Thymus (tissue), 11 donors: ENCODE results near the gene BTRC. TPM values are rescaled to one million over a fixed set of nuclear protein-coding genes. Genes with fewer than 3 reads are reported as not detected.

Experiments
- DNase-seq, 9 donors: peaks; one replicate each; pipeline ENCODE4 v3.0.0-alpha.2; 2013; ENCODE audit warnings: low spot score in 9 of 9, low read depth in 6 of 9, missing footprints in 1 of 9
- H3K27ac ChIP-seq, 2 donors: one replicate each; pipeline ENCODE4 v1.5.1; 2013; ENCODE audit warnings: control low read depth in 1 of 2, low read depth in 1 of 2, low read length in 1 of 2, mild to moderate bottlenecking in 1 of 2, moderate library complexity in 1 of 2
- H3K27me3 ChIP-seq, 2 donors: one replicate each; pipeline ENCODE4 v1.5.1; 2013; ENCODE audit warnings: low read length in 1 of 2; ENCODE audit not compliant: control insufficient read depth in 2 of 2, insufficient read depth in 1 of 2
- H3K36me3 ChIP-seq, 2 donors: one replicate each; pipeline ENCODE4 v1.5.1; 2013; ENCODE audit warnings: low read length in 1 of 2, mild to moderate bottlenecking in 1 of 2, moderate library complexity in 1 of 2; ENCODE audit not compliant: control insufficient read depth in 2 of 2, insufficient read depth in 2 of 2
- H3K4me1 ChIP-seq, 2 donors: one replicate each; pipeline ENCODE4 v1.5.1; 2013; ENCODE audit warnings: low read length in 2 of 2; ENCODE audit not compliant: control insufficient read depth in 2 of 2, insufficient read depth in 2 of 2
- H3K4me3 ChIP-seq, 2 donors: one replicate each; pipeline ENCODE4 v1.5.1; 2013; ENCODE audit warnings: low read length in 2 of 2, control low read depth in 1 of 2, mild to moderate bottlenecking in 1 of 2
- H3K9me3 ChIP-seq, 2 donors: one replicate each; pipeline ENCODE4 v1.5.1; 2013; ENCODE audit warnings: low read length in 1 of 2, mild to moderate bottlenecking in 1 of 2; ENCODE audit not compliant: control insufficient read depth in 2 of 2, insufficient read depth in 1 of 2
- WGBS: extraction: QIAGEN DNeasy Blood & Tissue Kit; methylation state at CpG from one replicate; pipeline ENCODE4 v1.1.7; 2013; 5-methylcytosine and 5-hydroxymethylcytosine counted together
- polyA plus RNA-seq: library from polyadenylated mRNA; stranded (reverse); fragments of 200-250 nt; gene quantifications from one replicate; pipeline ENCODE4 v1.2.3, GENCODE V29; 2013
- total RNA-seq: library from RNA; stranded (reverse); fragments of 120-200 nt; gene quantifications from one replicate; pipeline ENCODE4 v1.2.4, GENCODE V29; 2013
- donor health status: healthy.

Gene BTRC
- total and polyA plus RNA-seq, 2 donors = 5.0 to 5.3 TPM

DNA sequence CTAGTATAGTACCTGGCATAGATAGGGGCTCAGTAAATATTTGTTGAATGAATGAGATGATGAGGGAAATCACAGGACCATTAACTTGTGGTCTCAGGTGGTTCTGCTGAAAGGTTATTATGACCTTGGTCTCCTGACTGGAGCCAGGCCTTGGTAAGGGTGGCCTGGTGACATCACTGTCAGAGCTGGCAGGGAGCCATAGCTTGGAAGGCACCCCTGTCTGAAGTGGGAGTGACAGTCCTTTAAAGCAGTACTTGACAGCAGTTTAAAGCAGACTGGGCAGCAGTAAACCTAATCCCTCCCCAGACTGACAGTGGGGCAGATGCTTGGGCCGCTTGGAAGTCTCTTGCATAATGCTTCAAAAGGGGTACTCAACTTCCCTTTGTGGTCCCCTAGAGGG, 247.6 kb downstream of the BTRC start:
- Histone ChIP-seq H3K4me1 (no peaks in the 10 kb centered on the region), H3K9me3 (no peaks in the 10 kb centered on the region), H3K4me3 (no peak overlapping the region), H3K36me3 (no peaks in the 10 kb centered on the region), H3K27me3 (no peaks in the 10 kb centered on the region), H3K27ac (no peak overlapping the region)
- no peak for DNase-seq
- 96% methylated on average over 1 of the region's 1 CpG for WGBS

DNA sequence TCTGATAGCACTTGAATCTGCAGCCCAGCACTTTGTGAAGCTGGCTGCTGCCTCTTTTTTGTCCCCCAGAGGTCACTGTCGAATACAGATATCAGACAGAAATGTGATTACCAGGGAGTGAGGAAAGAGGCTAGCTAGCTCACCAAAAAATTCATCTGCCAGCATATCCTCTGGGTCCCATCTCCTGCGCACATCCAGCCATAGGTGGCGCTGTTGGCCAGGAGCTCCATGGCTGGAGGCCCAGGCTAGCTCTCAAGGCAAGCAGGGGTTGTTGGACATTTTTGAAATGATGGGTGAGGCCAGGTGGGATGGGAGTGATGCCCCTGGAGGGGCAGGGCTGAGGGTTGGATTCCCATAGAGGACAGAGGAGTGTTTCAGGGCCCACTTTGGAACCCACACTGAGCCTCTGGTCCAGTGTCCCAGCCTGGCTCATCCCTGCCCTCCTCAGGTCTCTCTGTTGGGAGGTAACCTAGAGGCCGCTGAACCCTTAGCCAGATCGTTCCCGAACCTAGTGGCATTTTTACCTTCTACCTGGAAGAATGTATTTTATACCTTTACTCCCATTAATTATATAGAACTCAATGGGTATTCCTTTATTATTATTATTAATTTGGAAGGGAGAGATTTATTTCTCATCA, 248.9 kb downstream of the BTRC start:
- Histone ChIP-seq H3K36me3 (peaks cover 6 to 9% of the 10 kb centered on the region in 2 donors), H3K4me3 (no peak overlapping the region), H3K4me1 (no peaks in the 10 kb centered on the region), H3K27ac (no peak overlapping the region), H3K9me3 (no peaks in the 10 kb centered on the region), H3K27me3 (no peaks in the 10 kb centered on the region)
- peak in 8 of 9 donors; percentile 13 to 71 (median 48) for DNase-seq
- whole genome bisulfite sequencing = 74% methylated on average over 6 of the region's 6 CpGs

Other genes with a start within 250 kb of the BTRC start
- 0.05 TPM for gene TLX1, start 222.9 kb upstream of the BTRC start, total RNA-seq
- gene TLX1, start 222.9 kb upstream of the BTRC start, polyA plus RNA-seq = 0.27 TPM
- gene LBX1, start 124.7 kb upstream of the BTRC start, total RNA-seq = not detected
- gene LBX1, start 124.7 kb upstream of the BTRC start, polyA plus RNA-seq = 0.11 TPM
- 5.4 TPM for gene POLL, start 234.1 kb downstream of the BTRC start, total RNA-seq
- 26.9 TPM for gene POLL, start 234.1 kb downstream of the BTRC start, polyA plus RNA-seq
- 14.2 TPM for gene DPCD, start 234.2 kb downstream of the BTRC start, total RNA-seq
- 10.4 TPM for gene DPCD, start 234.2 kb downstream of the BTRC start, polyA plus RNA-seq